ENCODE data around the gene MAP2K5.

The MAP2K5 gene

GRCh38 chr15:67547836-67548235 is 5.3 kb downstream of the MAP2K5 start:
- DNase-seq (ENCODE audit: extremely low read depth, low read depth): no peak
- H3K4me3 ChIP-seq (replicated peaks; ENCODE audit: low read depth, low read length): no peak overlapping the region
- no peak for TF ChIP-seq CTCF (IDR thresholded peaks at IDR 0.05; ENCODE audit: low read depth, low read length, missing control alignments)

GRCh38 chr15:67548236-67548852 is 5.8 kb downstream of the MAP2K5 start:
- no peak for TF ChIP-seq CTCF (IDR thresholded peaks at IDR 0.05; ENCODE audit: low read depth, low read length, missing control alignments)
- H3K4me3 ChIP-seq (replicated peaks; ENCODE audit: low read depth, low read length): no peak overlapping the region
- no peak for DNase-seq (ENCODE audit: extremely low read depth, low read depth)

GRCh38 chr15:67548862-67549651 is 6.6 kb downstream of the MAP2K5 start:
- DNase-seq (ENCODE audit: extremely low read depth, low read depth): no peak
- H3K4me3 ChIP-seq (replicated peaks; ENCODE audit: low read depth, low read length): no peak overlapping the region
- no peak for TF ChIP-seq CTCF (IDR thresholded peaks at IDR 0.05; ENCODE audit: low read depth, low read length, missing control alignments)

GRCh38 chr15:67549736-67550135 is 7.2 kb downstream of the MAP2K5 start:
- no peak for DNase-seq (ENCODE audit: extremely low read depth, low read depth)
- H3K4me3 ChIP-seq (replicated peaks; ENCODE audit: low read depth, low read length): no peak overlapping the region
- no peak for TF ChIP-seq CTCF (IDR thresholded peaks at IDR 0.05; ENCODE audit: low read depth, low read length, missing control alignments)

GRCh38 chr15:67550522-67550921 is 8.0 kb downstream of the MAP2K5 start:
- no peak for DNase-seq (ENCODE audit: extremely low read depth, low read depth)
- H3K4me3 ChIP-seq (replicated peaks; ENCODE audit: low read depth, low read length): no peak overlapping the region
- no peak for TF ChIP-seq CTCF (IDR thresholded peaks at IDR 0.05; ENCODE audit: low read depth, low read length, missing control alignments)

- TF ChIP-seq CTCF (IDR thresholded peaks at IDR 0.05; ENCODE audit: low read depth, low read length, missing control alignments): no peak
- no peak for DNase-seq (ENCODE audit: extremely low read depth, low read depth)
Observed at GRCh38 chr15:67551207-67551743, 8.8 kb downstream of the MAP2K5 start.

More at GRCh38 chr15:67551207-67551743, 8.8 kb downstream of the MAP2K5 start:
- H3K4me3 ChIP-seq (replicated peaks; ENCODE audit: low read depth, low read length): no peak overlapping the region
